Esophagus muscularis mucosa (tissue), 3 donors: ENCODE measurements around the gene MYO19.

Experiments used
- CTCF ChIP-seq, 3 experiments: fragments of 200-600 bp in 2 of 3; fragments of 450-650 bp in 1 of 3; sonication (generic) in 2 of 3; IDR thresholded peaks; one replicate each; pipeline ENCODE4 v1.5.1; 2017 to 2019; ENCODE audit warnings: antibody characterized with exemption in 3 of 3, mild to moderate bottlenecking in 2 of 3, moderate library complexity in 1 of 3
- POLR2A ChIP-seq: fragments of 450-650 bp; IDR thresholded peaks from one replicate; pipeline ENCODE4 v1.6.1; 2017; ENCODE audit warnings: antibody characterized with exemption, moderate library complexity, mild to moderate bottlenecking, low read depth
- POLR2AphosphoS5 ChIP-seq, 2 donors: sonication (generic); formaldehyde crosslinking; IDR thresholded peaks; one replicate each; pipeline ENCODE4 v1.6.1; 2017; ENCODE audit warnings: antibody characterized with exemption in 2 of 2

GRCh38 chr17:36583787-36584186 lies 49.1 kb upstream of the MYO19 start:
- TF ChIP-seq POLR2A, result no peak
- TF ChIP-seq CTCF (IDR thresholded peaks at IDR 0.05), result no peak
- no peak for TF ChIP-seq POLR2AphosphoS5 (IDR thresholded peaks at IDR 0.05)
